ENCODE measurements around the gene ACY1.
A peak's percentile ranks its signal among the peaks of the same experiment; 100 is the strongest.

The ACY1 gene

GRCh38 chr3:51963951-51964451, 19.3 kb upstream of the ACY1 start:
- DNase-seq (ENCODE audit: low spot score): no peak

DNA sequence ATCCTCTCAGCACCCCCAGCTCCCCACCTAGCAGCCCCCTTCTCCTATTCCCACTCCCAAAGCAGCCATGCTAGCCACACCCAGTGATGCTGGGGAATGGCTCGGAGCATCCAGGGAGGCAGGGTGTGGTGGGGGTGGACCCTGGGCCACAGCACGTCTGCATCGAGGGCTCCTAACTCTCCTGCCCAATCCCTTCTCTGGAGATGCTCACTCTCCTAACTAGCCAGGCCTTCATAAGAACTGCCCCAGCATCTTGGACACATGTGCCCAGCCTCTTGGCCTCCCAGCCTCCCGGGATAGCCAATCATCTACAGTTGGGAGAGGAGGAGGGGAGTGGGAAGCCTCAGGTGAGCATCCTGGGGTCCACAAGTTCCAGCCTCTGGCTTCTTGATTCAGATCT, 18.8 kb upstream of the ACY1 start:
- no peak for DNase-seq (ENCODE audit: low spot score)

GRCh38 chr3:51966016-51966415, 17.3 kb upstream of the ACY1 start:
- no peak for DNase-seq (ENCODE audit: low spot score)

DNA sequence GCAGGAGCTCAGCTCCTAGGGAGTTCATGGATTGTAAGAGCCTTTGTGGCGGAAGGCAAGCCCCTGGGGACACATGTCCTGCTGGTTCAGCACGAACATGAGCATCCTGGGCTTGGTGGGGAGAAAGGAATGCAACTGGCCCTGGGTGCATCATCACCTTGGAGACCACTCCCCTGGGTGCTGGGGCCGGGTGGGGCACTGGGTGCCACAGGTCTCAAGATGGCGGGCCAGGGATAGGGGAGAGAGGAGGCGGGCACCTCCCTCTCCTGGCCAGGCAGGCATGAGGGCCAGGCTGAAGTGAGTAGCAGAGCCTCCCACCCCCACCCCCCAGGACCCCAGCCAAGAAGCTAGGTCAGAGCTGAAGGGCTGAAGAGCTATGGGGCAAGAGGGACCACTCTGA, 16.8 kb upstream of the ACY1 start:
- no peak for DNase-seq (ENCODE audit: low spot score)

- DNase-seq (ENCODE audit: low spot score): no peak
Observed at GRCh38 chr3:51966922-51967383, 16.4 kb upstream of the ACY1 start.

DNA sequence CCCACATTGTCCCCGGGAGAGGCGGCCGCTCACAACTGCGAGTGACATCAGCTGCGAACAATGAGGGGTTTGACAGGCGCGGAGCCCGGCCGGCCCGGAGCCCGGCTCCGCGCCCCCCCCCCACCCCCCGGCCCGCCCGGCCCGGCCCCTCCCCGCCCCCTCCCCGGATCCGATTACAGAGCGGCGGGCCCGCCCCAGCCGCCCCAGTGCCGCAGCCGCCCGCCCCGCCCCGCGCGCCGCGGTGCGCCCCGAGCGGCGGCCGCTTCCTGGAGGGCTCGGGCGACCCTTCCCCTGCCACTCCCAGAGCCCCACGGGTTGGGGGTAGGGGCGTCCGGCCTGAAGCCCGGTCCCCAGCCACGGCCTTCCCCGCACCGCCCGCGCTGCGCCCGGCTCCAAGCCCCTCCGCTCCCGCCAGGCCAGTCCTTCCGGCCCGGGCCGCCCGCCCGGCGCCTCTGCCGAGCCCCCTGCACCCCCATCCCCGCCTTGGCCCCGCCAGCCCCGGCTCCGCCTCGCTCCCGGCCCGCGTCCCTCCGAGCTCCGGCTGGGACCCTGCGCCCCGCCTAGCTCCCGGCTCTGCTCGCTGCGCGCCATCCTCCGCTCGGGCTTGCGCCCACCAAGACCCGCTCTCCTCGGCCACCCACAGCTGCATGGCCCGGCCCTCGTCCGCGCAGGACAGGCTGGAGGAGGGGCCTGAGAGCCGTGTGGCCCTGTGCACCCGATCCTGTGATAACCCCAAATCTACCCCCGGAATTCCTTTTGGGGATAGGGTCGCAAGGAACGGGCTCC, 15.8 kb upstream of the ACY1 start, which contains the start of gene PCBP4:
Gene PCBP4 (minus strand): TSS at position 71 of the 786 bp plus-strand sequence. CDS start 6,214 bp downstream, outside the sequence.
- no peak for DNase-seq (ENCODE audit: low spot score)

- DNase-seq (ENCODE audit: low spot score): peak; percentile 77
Observed at GRCh38 chr3:51968170-51968775, 15.1 kb upstream of the ACY1 start.

DNA sequence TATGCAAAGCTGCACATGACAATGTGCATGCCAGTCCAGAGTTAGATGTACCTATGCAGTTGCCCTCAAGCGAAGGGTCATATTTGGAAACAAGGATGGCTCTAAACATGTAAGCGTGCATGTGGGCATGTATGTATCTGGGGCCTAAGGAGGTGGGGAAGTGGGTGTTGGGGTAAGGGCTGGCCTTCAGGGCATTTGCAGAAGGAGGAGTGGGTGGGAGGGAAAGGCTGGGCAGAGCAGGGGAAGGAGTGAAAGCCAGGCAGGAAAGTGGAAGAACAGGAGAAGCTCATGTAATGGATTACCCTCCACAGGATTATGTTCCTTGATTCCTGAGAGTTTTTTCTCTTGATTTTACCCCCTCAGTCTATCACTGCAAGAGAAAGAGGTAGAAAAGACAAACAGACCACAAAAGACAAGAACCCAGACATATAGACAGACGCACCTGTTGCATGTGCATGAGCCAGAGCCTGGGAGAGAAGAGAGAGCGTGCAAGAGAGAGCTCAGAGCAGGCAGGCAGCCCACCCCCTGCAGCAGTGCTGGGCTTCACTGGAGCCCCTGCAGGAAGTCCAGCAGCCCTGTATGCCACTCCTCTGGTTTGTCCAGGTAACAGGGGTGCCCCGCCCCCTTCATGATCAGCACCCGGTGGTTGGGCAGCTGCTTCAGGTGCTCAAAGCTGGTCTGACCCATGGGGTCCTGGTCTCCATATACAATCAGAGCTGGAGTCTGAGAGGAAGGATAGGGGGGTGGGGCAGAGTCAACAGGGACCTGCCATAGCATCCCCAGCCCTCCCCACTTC, 14.3 kb upstream of the ACY1 start:
- DNase-seq (ENCODE audit: low spot score): no peak

DNA sequence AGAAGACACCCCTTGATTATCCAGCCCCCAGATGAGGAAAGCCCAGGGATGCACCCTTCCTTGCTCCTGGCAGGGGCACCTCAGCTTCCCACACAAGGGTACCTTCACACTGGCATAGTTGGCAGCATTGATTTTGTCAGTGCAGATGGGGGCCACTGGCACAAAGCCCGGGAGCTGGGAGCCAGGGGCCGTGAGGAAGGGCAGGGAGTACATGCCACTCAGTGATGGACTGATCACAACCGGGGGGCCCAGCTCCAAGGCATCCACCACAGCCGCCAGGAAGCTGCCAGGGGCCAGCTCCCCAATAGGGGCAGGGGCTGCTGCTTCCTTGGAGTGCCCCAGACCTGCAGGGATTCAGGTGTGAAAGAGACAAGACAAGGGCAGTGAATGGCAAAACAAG, 13.5 kb upstream of the ACY1 start:
- no peak for DNase-seq (ENCODE audit: low spot score)

DNA sequence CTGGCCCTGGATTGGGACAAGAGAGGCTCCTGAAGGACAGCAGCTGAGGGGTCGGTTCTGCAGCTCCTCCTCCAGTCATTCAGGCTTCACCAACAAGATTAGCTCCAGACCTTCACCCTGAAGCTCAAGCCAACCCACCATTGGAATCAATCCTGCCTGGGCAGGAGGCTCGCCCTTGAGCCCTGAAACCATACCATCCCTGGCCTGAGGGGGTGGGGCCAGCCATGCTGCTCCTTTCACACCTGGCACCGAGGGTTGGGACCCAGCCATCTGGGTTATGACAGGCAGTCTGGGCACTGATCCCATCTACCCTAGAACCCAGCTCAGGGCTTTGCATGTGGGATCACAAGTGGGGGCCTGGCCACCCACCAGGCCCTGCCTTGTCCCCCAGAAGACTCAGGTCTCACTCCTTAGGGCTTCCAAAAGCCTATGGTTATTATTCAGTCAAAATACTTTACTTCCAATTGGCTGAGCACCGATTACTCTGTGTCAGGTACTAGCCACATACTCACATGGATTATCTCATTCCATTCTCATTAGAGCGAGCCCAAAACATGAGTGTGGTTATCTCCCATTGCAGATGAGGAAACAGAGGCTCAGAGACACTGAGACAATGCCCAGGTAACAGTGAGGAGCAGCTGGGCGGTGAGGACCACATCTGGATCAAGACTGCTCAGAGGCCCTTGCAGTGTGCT, 12.6 kb upstream of the ACY1 start:
- peak; percentile 76 for DNase-seq (ENCODE audit: low spot score)

DNA sequence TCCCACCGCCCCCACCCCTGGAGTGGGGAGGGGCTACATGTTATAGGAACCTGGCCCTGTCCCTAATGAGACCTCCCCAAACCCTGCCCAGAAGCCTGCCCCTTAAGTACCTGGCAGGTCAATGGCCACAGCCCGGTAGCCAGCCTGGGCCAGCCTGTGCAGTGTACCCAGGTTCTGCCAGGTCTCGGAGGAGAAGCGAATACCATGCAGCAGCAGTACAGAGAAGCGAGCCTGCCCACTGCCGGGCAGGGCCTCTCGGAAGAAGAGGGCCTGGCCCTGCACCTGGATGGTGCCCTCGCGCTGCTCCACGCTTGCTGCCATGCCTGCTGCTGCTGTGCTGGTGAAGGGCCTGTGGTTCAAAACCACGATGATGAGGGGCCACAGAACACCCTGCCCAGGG, 12.0 kb upstream of the ACY1 start:
- no peak for DNase-seq (ENCODE audit: low spot score)

GRCh38 chr3:51974277-51974962, 8.9 kb upstream of the ACY1 start:
- DNase-seq (ENCODE audit: low spot score): no peak

GRCh38 chr3:51974963-51975851, 8.1 kb upstream of the ACY1 start, which contains the start of gene ABHD14A:
Gene ABHD14A (plus strand): TSS chr3:51975064. CDS start chr3:51975136, 72 bp downstream.
- peak; percentile 78 for DNase-seq (ENCODE audit: low spot score)

- peak; percentile 93 for DNase-seq (ENCODE audit: low spot score)
Observed at GRCh38 chr3:51975852-51976549, 7.3 kb upstream of the ACY1 start.

DNA sequence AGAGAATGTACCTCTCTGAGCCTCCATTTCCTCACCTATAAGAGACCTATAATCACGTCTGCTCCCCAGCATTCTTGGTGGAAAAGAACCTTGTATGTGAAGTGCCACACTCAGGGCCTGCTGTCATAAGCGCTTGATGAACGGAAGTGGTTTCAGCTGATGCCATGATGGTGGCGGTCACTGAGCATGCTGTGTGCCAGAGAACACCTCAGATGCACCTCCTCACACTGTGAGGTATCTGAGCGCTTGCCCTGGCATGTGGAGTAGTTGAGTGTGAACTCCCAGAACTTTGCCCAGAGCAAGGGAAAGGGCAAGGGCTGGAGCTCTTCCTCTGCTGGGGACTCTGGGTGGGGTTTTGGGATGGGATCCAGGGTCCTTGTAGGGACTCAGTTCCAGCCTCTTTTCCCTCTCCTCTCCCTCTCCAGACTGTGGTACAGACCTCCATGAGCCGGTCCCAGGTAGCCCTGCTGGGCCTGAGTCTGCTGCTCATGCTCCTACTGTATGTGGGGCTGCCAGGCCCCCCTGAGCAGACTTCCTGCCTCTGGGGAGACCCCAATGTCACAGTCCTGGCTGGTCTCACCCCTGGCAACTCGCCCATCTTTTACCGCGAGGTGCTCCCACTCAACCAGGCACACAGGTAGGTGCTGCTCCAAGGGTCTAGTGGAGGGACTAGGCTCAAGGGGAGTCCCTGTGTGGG, 5.7 kb upstream of the ACY1 start:
- no peak for DNase-seq (ENCODE audit: low spot score)

GRCh38 chr3:51978143-51978502, 5.2 kb upstream of the ACY1 start:
- DNase-seq (ENCODE audit: low spot score): no peak

DNA sequence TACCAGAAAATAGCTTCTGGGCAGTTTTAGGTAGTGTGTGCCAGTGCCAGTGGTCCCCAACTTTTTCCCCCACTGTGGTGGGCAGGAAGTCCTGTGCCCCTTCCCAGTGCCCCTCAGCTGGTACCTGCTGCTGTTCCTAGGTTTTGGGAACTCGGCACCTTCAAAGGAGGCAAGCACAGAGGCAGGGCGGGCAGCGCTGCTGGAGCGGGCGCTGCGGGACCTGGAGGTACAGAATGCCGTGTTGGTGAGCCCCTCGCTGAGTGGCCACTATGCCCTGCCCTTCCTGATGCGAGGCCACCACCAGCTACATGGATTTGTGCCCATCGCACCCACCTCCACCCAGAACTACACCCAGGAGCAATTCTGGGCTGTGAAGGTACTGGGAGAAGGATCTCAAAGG, 3.1 kb upstream of the ACY1 start:
- no peak for DNase-seq (ENCODE audit: low spot score)

- peak; percentile 46 for DNase-seq (ENCODE audit: low spot score)
Observed at GRCh38 chr3:51982352-51982837, 940 bp upstream of the ACY1 start.

Data from cerebellar cortex (tissue), 1 donor.